Endodermal cell (in vitro differentiated cells): Measurements from ENCODE around the gene ZFYVE21. TPM values are rescaled to one million over a fixed set of nuclear protein-coding genes. Genes with fewer than 3 reads are reported as not detected.

Experiments
- DNase-seq: peaks from one replicate; pipeline ENCODE4 v3.0.0-alpha.2; 2017
- H3K27ac ChIP-seq: 2 replicates; pipeline ENCODE4 v1.5.1; 2013; ENCODE audit warnings: mild to moderate bottlenecking, low read depth, low read length, moderate library complexity
- H3K27me3 ChIP-seq: 2 replicates; pipeline ENCODE4 v1.6.1; 2013; ENCODE audit warnings: mild to moderate bottlenecking, low read length, moderate library complexity; ENCODE audit not compliant: insufficient read depth, control insufficient read depth, poor library complexity, severe bottlenecking
- H3K36me3 ChIP-seq: 2 replicates; pipeline ENCODE4 v1.7.0; 2013; ENCODE audit warnings: mild to moderate bottlenecking, low read length, moderate library complexity; ENCODE audit not compliant: control insufficient read depth, insufficient read depth
- H3K4me1 ChIP-seq: one replicate; pipeline ENCODE4 v1.7.0; 2013; ENCODE audit warnings: low read length; ENCODE audit not compliant: control insufficient read depth, insufficient read depth
- H3K4me3 ChIP-seq: 2 replicates; pipeline ENCODE4 v1.5.1; 2013; ENCODE audit warnings: mild to moderate bottlenecking, low read length, moderate library complexity
- H3K9ac ChIP-seq: 2 replicates; pipeline ENCODE4 v1.6.1; 2013; ENCODE audit warnings: mild to moderate bottlenecking, low read length, moderate library complexity; ENCODE audit not compliant: poor library complexity, severe bottlenecking; ENCODE audit errors: extremely low read depth
- H3K9me3 ChIP-seq: 2 replicates; pipeline ENCODE4 v1.6.1; 2013; ENCODE audit warnings: mild to moderate bottlenecking, low read length, moderate library complexity; ENCODE audit not compliant: control insufficient read depth
- H3K27ac Mint-ChIP-seq: 2 replicates; pipeline ENCODE4 v1.8.0; 2020; ENCODE audit warnings: mixed read lengths
- H3K27me3 Mint-ChIP-seq: 2 replicates; pipeline ENCODE4 v1.8.0; 2021; ENCODE audit warnings: mild to moderate bottlenecking, mixed read lengths; ENCODE audit not compliant: insufficient read depth
- H3K36me3 Mint-ChIP-seq: 2 replicates; pipeline ENCODE4 v1.8.0; 2020; ENCODE audit warnings: low read depth, mixed read lengths
- H3K4me1 Mint-ChIP-seq: 2 replicates; pipeline ENCODE4 v1.8.0; 2020; ENCODE audit warnings: mixed read lengths
- H3K4me3 Mint-ChIP-seq: 2 replicates; pipeline ENCODE4 v1.8.0; 2020; ENCODE audit warnings: mild to moderate bottlenecking, moderate library complexity, mixed read lengths
- H3K9me3 Mint-ChIP-seq: 2 replicates; pipeline ENCODE4 v1.8.0; 2020; ENCODE audit warnings: mild to moderate bottlenecking, mixed read lengths
- WGBS, 2 experiments: methylation state at CpG; one replicate each; pipeline versions ENCODE4 v1.1.5 to v1.1.7; 2013; ENCODE audit warnings: missing lambda C conversion rate in 2 of 2, mixed read lengths in 1 of 2; ENCODE audit not compliant: insufficient coverage in 1 of 2, insufficient read length in 1 of 2; 5-methylcytosine and 5-hydroxymethylcytosine counted together
- total RNA-seq, 2 donors: library from RNA; stranded (reverse); fragmentation: NEBNext Ultra II Directional in 1 of 2; extraction: Animal tissue kit (Norgen Biotek cat#: 25700) in 1 of 2; gene quantifications; 2 replicates in 1 of 2; 3 replicates in 1 of 2; pipeline ENCODE4 v1.2.1, GENCODE V29; 2021
- TF ChIP-seq, protein P1 (sequence below): fragments of 200-600 bp; sonication (generic); conservative IDR thresholded peaks from 2 replicates; pipeline ENCODE4 v1.5.0; 2021; ENCODE audit warnings: antibody characterized with exemption, mild to moderate bottlenecking

ZFYVE21 gene
- total RNA-seq, 2 donors from 2014 or later: 42.5 to 55.6 TPM

DNA sequence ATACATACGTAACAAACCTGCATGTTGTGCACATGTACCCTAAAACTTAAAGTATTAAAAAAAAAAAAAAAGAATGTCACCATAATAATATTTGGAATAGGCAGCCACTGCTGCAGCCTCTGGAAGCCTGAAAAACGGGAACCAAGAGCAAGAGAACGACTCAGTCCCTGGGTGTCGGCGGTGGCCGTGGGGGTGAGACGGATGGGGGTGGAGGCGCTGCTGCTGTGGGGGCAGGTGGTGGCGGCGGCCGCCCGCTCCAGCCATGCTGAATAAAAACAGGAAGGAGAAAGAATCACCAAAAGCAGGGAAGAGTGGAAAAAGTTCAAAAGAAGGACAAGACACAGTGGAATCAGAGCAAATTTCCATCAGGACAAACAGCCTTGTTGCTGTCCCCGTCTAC lies 46.9 kb downstream of the ZFYVE21 start:
- Histone ChIP-seq H3K9me3 (no peaks in the 10 kb centered on the region), H3K36me3 (peaks cover 10% of the 10 kb centered on the region), H3K9ac (no peak overlapping the region), H3K4me1 (no peaks in the 10 kb centered on the region), H3K27ac (no peak overlapping the region), H3K4me3 (no peak overlapping the region), H3K27me3 (no peaks in the 10 kb centered on the region)
- Mint-ChIP-seq H3K4me3 (no peak overlapping the region), H3K9me3 (no peaks in the 10 kb centered on the region), H3K4me1 (no peaks in the 10 kb centered on the region), H3K36me3 (peaks cover 5% of the 10 kb centered on the region), H3K27ac (peak overlapping the region; percentile 52), H3K27me3 (no peaks in the 10 kb centered on the region)
- WGBS, 2 experiments: 77 to 90% methylated on average over 5 to 12 of the region's 13 CpGs
- peak; percentile 48 for DNase-seq
- TF ChIP-seq, protein P1, sequence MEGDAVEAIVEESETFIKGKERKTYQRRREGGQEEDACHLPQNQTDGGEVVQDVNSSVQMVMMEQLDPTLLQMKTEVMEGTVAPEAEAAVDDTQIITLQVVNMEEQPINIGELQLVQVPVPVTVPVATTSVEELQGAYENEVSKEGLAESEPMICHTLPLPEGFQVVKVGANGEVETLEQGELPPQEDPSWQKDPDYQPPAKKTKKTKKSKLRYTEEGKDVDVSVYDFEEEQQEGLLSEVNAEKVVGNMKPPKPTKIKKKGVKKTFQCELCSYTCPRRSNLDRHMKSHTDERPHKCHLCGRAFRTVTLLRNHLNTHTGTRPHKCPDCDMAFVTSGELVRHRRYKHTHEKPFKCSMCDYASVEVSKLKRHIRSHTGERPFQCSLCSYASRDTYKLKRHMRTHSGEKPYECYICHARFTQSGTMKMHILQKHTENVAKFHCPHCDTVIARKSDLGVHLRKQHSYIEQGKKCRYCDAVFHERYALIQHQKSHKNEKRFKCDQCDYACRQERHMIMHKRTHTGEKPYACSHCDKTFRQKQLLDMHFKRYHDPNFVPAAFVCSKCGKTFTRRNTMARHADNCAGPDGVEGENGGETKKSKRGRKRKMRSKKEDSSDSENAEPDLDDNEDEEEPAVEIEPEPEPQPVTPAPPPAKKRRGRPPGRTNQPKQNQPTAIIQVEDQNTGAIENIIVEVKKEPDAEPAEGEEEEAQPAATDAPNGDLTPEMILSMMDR: no peak

GRCh38 chr14:103763730-103764488 lies 48.3 kb downstream of the ZFYVE21 start:
- Mint-ChIP-seq H3K4me1 (no peaks in the 10 kb centered on the region), H3K27me3 (no peaks in the 10 kb centered on the region), H3K9me3 (no peaks in the 10 kb centered on the region), H3K27ac (no peak overlapping the region), H3K4me3 (no peak overlapping the region), H3K36me3 (peaks cover 5% of the 10 kb centered on the region)
- no peaks in the 10 kb centered on the region for H3K9me3 ChIP-seq
- DNase-seq: no peak
- no peak overlapping the region for H3K4me3 ChIP-seq
- peaks cover 10% of the 10 kb centered on the region for H3K36me3 ChIP-seq
- no peaks in the 10 kb centered on the region for H3K27me3 ChIP-seq
- H3K4me1 ChIP-seq: no peaks in the 10 kb centered on the region
- no peak overlapping the region for H3K27ac ChIP-seq
- no peak overlapping the region for H3K9ac ChIP-seq
- TF ChIP-seq, protein P1: no peak
- WGBS, 2 experiments: 94 to 95% methylated on average over 2 to 5 of the region's 5 CpGs

- no peaks in the 10 kb centered on the region for H3K9me3 ChIP-seq
- no peak overlapping the region for H3K27ac ChIP-seq
- no peak overlapping the region for H3K4me3 ChIP-seq
- no peak for DNase-seq
- no peaks in the 10 kb centered on the region for H3K27me3 ChIP-seq
- WGBS, 2 experiments: 92 to 100% methylated on average over 3 of the region's 3 CpGs
- no peaks in the 10 kb centered on the region for H3K27me3 Mint-ChIP-seq
- TF ChIP-seq, protein P1: no peak
- H3K4me1 ChIP-seq: no peaks in the 10 kb centered on the region
- H3K36me3 Mint-ChIP-seq: peaks cover 7% of the 10 kb centered on the region
- H3K9ac ChIP-seq: no peak overlapping the region
- H3K4me3 Mint-ChIP-seq: no peak overlapping the region
- H3K9me3 Mint-ChIP-seq: no peaks in the 10 kb centered on the region
- peaks cover 11% of the 10 kb centered on the region for H3K36me3 ChIP-seq
- no peaks in the 10 kb centered on the region for H3K4me1 Mint-ChIP-seq
- H3K27ac Mint-ChIP-seq: no peak overlapping the region
Observed at GRCh38 chr14:103765526-103765925, 49.9 kb downstream of the ZFYVE21 start.
